NAMALWA (cell line): Measurements from ENCODE around the gene SEPTIN3.
"Not testable (repeated sequence)": the region's sequence is repeated elsewhere in the genome, so short reads cannot be mapped to it uniquely, and the experiment has no call there.

Source experiments
- DNase-seq: peaks from one replicate; pipeline ENCODE4 v3.0.0-alpha.2; 2015; ENCODE audit warnings: low spot score

SEPTIN3 gene

DNA sequence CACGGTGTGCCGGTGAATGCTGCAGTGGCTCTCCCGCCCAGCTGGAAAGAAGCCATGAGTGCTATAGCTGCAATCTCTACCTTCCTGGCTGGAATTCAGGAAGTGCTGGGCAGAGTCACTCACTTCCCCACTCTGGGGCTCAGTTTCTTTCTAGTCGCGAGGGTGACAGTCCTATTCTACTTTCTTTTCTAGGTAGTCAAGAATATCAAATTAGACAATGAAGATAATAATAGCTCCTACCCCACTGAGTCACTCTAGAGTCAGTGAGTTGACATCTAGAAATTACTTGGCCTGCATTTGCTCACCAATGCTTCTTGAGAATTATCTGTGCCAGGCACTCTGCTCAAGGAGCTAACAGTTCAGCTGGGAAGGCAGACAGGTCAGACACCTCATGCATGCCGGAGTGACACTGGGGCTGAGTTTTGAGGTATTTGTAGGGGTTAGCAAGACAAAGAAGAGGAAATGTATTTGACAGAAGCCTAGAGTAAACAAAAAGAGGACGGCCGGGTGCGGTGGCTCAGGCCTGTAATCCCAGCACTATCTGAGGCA lies 25.5 kb upstream of the SEPTIN3 start:
- no peak for DNase-seq

DNA sequence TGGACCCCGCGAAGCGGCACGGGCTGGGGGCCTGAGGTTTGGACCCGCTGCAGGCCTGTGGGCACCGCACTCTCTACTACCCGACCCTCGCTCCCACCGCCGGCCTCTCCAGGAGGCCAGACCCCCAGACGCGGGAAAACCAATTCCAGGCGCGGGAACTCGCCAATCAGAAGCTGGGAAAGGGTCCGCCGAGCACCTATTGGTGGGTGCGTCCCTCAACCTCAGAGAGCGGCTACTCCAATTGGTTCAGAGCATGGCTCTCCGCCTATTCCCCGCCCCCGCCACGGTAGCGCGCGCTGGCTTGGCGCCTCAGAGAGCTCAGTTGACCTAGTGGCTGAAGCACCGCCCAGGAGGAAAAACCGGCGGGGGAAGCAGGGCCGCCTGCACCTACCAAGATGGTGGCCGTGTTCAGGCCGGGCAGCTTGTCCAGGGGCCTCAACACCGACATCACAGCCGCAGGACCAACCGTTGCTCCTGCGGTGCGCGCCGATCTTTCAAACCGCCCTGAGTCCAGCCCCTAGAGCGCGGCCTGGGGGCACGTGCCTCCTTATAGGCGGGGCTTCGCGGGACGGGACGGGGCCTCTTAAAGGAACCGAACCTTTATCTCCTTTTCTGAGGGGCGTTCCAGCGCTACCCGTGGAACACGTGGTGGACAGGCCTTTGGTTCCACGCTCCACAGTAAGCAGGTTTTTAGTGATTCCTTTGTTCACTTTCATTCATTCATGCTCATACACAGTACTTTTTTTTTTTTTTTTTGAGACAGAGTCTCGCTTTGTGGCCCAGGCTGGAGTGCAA lies 22.4 kb upstream of the SEPTIN3 start, which contains the start of gene CENPM:
Gene CENPM, minus strand, starts transcription at position 524 of the 795 bp plus-strand sequence. Its CDS starts 76 bp downstream, at position 448.
- DNase-seq = peak; percentile 95

DNA sequence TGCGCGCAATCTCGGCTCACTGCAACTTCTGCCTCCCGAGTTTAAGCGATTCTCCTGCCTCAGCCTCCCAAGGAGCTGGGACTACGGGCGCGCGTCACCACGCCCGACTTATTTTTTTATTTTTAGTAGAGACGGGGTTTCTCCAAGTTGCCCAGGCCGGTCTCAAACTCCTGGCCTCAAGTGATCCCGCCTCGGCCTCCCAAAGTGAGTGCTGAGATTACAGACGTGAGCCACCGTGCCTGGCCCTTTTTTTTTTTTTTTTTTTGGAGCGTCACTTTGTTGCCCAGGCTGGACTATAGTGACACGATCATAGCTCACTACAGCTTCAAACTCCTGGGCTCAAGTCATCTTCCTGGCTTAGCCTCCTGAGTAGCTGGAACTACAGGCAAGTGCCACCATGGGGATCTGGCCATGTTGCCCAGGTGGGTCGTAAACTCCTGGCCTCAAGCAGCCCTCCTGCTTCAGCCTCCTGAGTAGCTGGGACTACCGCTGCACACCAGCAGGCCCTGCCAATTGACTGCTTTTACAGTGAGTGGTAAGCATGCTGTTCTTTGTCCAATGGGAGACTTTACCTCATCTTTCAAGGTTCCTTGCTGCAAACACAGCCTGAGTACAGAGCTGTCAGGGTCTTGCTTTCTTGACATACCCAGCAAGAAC lies 21.7 kb upstream of the SEPTIN3 start:
- DNase-seq = no peak

DNA sequence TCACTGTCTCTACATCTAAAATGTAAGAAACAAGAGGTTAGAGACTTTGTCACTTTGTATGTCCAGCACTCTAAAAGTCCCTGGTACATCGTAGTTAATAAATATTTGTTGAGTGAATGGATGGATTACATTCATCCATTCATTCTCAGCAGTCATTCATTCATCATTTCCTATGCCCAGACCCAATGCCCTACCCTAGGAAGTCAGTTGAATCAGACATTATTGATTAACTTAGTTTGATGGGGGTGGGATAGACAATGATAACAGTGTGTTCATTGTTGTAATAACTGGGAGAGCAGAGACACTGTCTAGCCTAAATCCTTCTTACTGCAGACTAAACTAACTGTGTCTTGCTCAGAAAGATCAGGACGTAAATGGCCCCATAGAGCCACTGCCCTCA lies 21.1 kb upstream of the SEPTIN3 start:
- no peak for DNase-seq

DNA sequence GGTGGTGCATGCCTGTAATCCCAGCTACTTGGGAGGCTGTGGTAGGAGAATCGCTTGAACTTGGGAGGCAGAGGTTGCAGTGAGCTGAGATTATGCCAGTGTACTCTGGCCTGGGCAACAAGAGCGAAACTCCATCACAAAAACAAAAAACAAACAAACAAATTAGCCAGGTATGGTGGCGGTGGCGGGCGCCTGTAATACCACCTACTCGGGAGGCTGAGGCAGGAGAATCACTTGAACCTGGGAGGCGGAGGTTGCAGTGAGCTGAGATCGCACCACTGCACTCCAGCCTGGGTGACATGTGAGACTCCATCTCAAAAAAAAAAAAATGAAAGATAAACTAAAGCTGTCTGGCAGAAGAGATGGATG lies 20.3 kb upstream of the SEPTIN3 start:
- not testable (repeated sequence) for DNase-seq

DNA sequence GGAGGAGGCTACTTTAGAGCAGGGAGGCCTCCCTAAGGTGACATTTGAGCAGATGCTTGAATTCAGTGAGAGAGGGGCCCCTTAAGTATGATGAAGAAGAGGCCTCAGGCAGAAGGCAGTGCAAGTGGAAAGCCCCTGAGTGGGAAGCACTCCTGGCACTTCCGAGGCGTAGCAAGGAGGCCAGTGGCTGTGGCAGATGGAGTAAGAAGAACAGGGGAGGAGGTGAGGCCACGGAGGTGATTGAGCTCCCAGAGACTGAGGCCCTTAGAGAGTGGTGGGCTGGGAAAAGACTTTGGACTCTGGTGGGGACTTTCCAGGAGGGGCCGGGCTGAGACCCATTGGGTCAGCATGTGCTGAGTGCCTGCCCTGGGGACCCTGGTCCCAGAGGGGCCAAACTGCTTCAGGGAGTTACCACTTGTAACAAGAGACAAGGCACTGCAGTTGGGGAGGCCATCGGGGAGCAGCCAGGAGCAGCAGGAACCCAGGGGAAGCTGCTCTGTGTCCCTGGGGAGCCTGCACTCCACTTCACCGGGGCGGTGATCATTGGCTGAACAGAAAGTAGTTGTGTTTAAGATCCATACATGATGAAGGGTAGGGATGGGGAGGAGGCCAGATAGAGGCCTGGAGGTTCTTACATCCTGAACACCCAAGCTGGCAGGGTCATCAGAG lies 19.8 kb upstream of the SEPTIN3 start:
- DNase-seq = no peak

DNA sequence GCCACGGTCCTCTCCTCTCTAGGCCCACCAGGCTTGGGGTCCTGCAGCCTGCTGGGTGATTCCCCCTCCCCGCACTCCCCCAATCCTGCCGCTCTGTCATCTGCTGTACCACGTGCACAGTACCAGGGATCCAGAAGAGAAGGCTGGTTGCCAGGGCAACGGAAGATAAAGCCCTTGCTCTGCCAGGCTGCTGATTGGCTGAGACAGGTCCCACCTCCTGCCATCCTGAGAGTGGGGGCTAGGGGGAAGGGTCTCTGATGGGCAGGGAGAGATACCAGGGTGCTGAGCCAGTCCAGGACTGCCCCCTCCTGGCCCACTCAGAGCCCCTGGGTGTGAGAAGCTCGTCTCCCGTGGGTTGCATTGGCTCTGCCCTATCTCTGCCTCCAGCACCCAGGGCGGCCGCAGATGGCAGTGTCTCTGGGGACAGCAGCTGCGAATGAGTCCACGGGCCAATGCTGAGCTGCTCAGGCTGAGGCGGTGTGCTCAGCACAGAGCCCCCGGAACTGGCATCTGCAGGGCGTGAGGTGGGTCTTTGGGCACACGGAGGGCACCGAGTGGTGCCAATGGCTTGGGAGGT lies 17.3 kb upstream of the SEPTIN3 start, which contains the start of gene SMIM45:
Gene SMIM45, plus strand, starts transcription at position 253 of the 577 bp plus-strand sequence.
- peak; percentile 91 for DNase-seq

DNA sequence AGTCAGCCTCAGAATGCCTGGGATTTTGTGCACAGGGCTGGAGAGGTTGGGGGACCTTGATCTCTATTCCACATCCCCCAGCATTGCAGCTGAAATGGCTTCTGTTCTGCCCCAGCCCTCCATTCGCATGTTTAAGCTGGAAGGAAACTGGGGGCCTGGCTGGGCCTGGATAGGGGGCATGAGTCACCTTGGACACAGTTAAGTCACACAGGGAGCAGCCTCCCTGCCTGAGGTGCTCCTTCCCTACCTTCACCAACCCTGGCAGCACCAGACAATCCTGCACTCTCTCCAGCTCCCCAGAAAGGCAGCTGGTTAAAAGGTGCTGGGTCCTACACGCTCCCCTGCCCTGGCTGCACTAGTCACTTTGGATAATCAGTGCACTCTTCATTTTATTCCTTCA lies 16.5 kb upstream of the SEPTIN3 start:
- no peak for DNase-seq

DNA sequence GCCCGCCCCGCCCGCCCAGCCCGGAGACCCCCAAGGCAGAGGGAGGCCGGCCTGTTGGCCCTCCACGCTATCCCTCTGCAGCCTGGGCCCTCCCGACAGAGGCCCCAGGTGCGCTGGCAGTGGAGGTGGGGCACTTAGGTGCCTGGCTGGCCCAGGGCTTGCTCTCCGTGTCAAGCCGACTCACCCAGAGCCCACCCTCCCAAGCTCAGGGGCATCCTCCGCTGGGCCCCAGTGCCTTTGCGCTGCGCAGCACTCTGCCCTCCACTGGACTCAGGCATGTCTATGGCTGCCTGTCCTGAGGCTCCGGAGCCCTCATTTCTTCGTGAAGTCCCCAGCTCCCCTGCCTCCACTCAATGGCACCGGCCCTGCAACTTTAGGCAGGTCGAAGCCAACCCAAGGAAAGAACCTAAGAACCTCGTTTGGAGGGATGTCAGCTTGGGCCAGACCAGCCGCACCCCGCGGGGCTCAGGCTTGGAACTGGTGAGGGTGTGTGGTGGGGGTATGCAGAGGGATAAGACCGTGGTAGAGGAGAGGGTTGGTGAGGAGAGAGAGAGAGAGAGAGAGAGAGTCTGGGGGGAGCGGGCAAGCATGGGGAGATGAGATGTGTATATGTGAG lies 11.2 kb upstream of the SEPTIN3 start:
- DNase-seq = no peak

DNA sequence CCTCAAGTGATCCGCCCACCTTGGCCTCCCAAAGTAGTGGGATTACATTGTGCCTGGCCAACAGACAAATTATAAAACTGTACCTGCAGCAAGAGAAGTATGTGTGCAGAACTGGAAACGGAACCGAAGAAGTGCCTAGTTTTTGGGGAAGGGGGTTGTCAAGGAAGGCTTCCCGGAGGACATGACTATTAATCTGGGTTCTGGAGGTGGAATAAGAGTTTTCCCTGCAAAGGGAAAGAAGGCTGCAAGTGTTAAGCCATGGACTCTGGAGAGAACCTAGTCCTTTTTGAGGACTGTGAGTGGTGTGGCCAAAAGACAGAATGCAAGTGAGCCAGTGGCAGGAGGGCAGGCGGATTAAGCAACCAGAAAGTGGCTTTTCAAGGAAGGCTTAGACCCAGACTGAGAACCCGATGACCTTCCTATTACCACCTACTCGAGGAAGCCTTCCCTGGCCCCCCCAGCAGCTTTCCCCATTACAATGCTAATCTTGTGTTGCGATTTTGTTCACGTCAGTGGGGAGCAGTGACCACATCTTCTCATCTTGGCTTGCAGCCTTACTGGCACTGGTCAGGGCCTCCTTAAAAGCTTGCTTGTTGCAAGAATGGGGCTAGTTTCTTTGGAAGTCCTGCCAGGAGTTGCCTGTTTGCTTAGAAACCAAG lies 5.7 kb upstream of the SEPTIN3 start:
- DNase-seq = no peak

DNA sequence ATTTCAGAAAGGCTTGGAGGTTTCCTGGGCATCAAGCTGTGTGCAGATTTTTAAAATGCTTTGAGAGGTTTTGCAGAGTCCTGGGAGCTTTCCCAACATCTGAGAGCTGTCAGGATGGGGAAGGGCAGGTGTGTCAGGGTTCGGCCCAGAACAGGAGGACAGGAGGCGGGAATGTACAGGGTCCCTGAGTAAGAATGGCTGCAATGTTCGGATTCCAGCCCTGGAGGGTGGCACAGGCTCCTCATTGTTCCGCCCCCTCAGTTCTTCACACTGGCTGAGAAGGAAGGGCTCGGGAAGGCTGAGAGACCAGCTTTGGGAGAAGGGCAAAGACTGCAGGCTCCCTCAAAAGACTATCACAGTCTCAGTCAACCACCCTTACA lies 5.1 kb upstream of the SEPTIN3 start:
- DNase-seq = no peak

DNA sequence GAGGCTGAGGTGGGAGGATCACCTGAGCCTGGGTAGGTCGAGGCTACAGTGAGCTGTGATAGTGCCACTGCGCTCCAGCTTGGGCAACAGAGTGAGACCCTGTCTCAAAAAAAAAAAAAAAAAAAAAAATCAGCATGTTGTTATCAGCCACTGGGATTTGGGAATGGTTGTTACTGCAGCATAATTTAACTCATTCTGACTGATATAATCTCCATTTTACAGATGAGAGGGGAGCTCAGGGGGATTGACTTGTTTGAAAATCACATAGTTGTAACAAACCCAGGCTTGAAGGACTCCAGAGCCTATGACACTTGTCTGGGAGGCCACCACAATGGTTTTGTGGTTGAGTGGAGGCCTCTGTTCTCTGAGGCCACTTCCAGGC lies 3.0 kb upstream of the SEPTIN3 start:
- no peak for DNase-seq

DNA sequence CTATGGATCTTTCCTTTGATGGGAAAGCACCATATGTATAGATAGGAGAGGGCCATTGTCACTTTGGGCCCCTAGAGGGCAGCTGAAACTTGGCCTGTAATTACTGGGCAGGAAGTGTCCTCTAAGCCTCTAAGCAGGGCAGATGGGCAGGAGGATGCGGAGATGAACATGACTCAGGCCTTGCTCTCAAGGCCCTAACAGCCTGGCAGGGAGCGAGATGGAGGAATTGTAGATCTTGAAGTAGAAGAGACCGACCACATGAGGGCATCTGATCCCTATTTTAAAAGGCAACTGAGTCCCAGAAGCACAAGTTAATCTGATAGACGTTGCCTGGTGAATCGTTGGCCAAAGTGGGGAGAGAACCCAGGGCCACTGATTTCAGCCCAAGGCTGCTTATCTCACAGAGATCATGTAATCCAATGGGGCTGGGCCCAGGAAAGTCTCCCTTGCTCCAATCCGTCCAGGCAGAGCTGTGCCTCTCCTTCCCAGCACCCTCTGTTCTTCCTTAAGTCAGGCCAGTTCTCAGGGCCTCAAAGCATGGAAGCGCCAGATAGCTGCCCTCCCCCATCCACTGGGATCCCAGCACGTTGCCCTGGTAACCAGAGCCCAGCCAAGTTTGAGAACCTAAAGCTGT lies 2.5 kb upstream of the SEPTIN3 start:
- peak; percentile 72 for DNase-seq

DNA sequence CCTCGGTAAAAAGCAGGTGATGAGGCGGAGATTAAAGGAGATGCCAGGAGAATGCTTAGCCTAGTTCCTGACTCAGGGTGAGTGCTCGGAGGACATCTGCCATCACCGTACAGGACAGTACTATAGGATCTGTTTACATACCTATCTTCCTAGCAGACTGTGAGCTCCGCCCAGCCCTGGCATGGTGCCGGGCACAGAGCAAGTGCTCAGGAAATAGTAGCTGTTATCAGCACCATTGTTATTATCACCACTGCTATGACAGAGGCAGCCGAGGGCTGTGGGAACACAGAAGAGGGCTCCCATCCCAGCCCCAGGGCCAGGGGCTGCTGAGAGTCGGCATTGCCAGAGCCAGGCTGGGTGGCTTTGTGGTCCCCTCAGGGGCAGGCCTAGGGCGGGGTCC lies 642 bp upstream of the SEPTIN3 start:
- DNase-seq = no peak

DNA sequence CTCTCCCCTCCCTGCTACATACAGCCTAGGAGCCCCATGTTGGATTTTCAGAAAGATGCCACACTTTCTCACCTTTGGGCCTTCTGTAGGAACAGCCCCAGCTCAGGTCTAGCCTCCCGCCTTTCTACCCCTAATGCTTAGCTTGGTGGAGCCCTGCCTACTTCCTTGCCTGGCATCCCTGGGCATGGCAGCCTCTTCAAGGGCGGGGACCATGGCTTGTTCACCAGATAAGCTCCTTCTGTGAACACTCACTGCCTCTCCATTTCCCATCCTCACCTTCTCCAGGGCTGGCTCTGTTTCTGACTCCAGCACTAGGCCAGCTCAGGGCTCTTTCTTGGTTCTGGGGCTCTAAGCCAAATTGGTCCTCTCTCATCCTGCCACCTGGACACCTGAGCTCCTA lies 1.4 kb downstream of the SEPTIN3 start:
- no peak for DNase-seq

DNA sequence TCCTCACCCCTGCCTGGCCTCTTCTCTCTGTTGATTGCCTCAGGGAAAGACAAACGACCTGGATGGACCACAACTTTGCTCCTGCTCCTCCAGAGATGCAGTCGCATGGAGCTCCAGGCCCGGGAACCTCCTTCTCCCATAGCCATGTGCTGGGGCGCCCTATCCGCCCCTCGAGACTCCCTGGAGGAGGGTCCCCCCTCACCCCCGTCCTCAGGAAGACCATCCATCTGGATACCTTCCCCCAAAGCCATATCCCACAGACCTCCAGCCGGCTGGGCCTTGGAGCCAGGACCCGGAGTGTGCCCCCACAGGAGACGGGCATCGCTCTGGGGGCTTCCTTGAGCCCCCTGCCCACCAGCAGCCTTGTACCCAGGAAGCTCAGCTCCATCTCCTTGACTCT lies 2.2 kb downstream of the SEPTIN3 start:
- no peak for DNase-seq

DNA sequence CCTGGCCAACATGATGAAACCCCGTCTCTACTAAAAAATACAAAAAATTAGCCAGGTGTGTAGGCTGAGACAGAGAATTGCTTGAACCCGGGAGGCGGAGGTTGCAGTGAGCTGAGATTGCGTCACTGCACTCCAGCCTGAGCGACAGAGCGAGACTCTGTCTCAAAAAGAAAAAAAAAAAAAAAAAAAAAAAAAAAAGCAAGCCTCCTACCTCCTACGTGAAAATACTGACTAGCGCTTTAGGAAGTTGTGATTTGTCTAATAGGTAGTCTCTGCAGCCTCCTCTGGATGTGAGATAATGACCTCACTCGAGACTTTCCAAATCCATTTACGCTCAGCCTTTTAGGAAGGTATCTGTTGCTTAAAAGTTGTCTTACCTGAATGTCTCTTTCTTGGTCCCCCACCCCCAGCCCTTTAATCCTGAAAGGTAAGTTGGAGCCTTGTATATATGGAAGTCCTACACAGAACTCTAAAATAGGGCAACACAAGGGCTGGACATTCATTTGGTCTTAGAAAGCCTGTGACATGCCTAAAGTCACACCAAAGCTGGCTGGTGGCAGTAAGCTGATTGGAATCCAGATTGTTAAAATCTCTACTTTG lies 5.5 kb downstream of the SEPTIN3 start:
- peak; percentile 36 for DNase-seq

DNA sequence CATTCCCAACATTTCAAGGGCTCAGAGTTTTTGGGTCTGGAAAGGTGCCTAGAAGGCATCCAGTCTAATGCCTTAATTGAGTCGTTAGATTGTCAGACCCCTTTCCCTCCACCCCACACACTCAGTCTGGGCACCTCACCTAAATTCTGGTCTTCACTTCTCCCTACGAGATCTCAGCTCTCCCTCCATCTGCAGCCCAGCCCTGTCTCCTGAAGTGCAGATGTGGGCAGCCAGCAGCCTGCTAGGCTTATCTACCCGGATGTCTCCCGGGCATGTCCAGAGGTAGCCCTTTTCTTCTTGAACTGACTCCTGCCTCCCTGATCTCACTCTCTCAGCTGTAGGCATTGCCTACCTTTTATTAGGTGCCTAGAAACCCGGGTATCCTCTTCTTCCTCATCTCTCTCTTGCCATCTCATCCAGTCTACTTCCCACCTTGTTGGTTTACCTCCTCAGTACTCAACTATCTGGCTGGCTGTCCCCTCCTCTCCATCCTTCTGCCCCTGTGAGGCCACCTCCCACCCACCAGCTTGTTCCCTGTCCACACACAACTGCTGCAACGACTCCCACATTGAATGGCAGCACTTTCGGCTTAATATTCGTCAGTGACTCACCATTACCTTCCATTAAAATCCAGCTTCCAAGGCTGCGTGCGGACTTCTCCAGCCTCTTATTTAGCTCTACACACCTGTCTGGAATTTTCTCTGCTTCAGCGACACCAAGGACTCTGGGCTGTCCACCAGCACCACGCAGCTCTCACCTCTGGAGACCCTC lies 6.2 kb downstream of the SEPTIN3 start:
- DNase-seq = no peak

DNA sequence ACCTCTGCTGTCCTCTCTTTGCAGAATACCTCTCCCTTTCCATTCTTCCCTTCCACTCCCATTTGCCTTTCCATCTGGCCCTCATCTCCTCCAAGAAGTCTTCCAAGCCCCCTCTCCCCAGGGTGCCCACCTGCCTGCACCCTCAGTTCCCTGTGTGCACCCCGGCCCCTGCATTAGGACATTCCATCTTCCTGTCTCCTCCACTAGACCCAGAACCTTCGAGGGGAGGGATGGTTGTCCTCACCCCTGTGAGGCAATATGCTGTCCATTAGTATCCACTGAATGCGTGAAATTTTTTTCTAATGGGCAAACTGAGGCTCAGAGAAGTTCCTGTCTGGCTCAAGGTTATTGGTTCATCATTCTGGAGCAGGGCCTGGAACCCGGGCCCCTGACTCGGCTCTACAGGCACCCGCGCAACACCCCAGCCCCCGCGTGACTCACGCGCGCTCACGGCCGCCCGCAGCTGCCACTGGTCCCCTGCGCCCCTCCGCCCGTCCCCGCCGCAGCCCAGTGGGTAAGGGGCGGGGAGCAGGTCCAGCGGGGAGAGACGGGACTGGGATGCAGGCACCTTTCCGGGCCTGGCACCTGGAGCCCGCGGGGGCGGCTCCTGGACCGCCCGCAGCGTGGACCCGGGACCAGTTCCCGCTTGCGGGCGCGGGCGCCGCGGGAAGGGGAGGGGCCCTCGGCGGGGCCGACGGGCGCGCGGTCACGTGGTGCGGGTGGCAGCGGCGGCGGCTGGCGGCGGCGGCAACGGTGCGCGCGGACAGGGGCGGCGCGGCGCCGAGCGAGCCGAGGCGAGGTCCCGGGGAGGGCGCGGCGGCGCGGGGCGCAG lies 7.0 kb downstream of the SEPTIN3 start:
- DNase-seq = peak; percentile 17
